Amniotic stem cell (primary cell): Measurements from ENCODE around the gene RNF181.
"Not testable (repeated sequence)": the region's sequence is repeated elsewhere in the genome, so short reads cannot be mapped to it uniquely, and the experiment has no call there.

Experiments
- DNase-seq: peaks from one replicate; lab custom pipeline; 2025; lab: John Stamatoyannopoulos, UW

The RNF181 gene, protein sequence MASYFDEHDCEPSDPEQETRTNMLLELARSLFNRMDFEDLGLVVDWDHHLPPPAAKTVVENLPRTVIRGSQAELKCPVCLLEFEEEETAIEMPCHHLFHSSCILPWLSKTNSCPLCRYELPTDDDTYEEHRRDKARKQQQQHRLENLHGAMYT

DNA sequence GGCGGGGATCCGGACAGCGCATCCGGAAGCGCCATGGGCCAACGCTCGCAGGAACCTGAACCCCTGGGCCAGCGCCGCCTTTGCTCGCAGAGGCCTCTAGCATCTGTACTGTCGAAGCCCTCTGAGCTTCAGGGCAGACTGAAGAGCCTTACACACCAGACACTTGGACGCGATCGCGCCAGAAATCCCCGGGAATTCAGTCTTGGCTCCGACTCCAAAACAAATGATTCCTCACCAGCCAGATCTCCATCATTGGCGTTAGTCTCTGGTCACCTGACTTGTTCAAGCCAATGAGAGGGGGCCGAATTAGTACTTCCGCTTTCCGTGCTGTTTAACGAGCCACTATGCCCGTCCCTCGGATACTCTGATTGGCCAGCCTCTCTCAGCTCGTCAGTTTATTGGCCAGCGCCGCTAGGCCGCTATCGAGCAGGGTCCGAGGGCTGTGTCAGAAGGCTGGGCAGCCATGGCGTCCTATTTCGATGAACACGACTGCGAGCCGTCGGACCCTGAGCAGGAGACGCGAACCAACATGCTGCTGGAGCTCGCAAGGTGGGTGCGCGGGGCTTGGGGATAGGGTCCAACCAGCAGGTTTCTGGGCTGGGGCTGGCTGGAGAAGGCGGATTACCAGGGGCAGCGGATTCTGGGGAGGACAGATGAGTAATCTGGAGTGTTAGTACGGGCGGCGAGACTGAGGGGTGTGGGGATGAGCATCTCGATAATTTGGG is at the start of gene RNF181:
RNF181 (plus strand) TSS at position 445 of the 725 bp plus-strand sequence; CDS start at position 464, 19 bp downstream.
- DNase-seq, result peak; percentile 97

DNA sequence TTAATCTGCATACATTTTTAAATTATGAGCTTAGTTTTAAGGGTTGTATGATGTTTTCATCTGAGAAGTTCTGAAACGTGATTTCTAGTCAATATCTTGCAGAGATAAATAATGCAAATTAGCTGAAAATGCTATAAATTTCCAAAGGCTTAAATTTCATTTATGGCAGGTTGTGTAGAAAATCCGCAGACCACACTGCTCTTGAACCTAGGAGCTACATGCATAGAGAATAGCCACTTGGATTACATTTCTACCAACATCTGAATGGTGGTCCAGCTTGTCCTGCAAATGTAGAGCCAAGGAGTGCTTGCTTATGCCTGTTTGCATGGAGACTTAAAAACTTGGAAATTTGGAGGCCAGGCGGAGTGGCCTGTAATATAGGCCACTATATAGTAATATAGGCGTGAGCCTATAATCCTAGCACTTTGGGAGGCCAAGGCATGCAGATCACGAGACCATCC is 49.7 kb upstream of the RNF181 start:
- no peak for DNase-seq

DNA sequence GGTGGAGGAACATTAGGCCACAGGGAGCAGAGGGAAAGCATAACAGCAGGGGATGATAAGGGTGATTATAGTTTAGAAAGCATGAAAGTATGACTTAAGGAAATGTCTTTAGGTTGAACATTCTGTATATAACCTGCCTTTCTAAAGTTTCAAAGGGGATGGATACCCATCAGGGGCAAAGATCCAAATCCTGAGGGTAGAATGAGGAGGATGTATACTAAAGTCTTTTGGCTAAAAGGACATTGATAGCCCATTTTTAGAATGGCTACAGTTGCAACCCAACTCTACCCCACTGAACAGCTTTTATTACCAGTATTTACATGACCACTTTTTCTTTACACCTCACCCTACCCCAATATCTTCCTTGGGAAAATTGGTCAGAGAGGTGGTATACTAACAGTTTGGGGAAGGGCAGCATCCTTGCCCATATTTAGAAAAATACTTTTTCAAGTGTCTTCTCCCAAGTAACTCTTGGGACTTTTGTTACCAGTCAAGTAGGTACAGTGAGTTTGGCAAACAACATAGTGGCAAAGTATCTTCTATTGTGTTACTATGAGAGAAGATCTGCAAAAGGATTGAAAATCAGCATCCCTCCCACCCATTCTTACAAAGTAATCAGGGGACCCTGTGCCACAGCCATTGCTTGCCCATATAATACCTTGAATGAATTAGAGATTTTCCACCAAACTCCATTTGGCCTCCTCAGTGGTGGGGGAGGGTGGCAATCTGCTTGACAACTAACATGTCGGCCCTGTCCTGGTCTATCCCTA is 48.3 kb upstream of the RNF181 start:
- no peak for DNase-seq

DNA sequence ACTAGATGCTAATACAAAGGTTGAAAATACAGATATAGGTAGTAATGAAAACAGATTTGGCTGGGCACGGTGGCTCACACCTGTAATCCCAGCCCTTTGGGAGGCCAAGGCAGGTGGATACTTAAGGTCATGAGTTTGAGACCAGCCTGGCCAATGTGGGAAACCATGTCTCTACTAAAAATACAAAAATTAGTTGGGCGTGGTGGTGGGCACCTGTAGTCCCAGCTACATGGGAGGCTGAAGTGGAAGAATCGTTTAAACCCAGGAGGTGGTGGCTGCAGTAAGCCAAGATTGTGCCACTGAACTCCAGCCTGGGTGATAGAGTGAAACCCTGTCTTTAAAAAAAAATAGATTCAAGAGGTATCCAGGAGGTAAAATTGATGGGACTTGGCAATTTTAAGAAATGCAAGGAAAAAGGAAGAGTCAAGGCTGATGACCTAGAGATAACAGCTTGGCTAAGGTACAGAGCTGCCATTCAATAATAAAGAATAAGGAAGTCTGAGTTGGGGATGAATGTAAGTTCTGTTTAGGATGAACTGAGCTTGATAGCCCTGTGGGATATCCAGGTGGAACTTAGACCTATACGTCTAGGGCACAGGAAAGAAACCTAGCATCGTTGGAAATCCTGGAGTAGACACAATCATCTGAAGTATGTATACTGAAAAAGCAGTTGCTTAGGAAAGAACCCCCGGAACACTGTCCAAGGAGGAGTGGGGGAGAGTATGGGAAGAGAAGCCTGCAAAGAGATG is 47.5 kb upstream of the RNF181 start:
- no peak for DNase-seq

DNA sequence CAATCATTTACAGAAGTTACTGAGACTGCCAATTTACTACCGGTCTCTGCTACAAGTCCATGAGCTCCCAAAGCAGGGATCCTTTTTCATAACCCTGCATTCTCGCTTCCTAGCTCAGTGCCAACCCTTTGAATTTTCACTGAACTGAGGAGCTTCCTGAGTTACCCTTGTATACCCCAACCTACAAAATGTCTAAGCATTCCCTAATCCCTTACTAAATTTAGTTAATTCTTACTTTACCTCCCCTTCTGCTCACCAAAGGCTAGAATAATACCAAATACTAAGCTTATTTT is 47.0 kb upstream of the RNF181 start:
- DNase-seq, result no peak

DNA sequence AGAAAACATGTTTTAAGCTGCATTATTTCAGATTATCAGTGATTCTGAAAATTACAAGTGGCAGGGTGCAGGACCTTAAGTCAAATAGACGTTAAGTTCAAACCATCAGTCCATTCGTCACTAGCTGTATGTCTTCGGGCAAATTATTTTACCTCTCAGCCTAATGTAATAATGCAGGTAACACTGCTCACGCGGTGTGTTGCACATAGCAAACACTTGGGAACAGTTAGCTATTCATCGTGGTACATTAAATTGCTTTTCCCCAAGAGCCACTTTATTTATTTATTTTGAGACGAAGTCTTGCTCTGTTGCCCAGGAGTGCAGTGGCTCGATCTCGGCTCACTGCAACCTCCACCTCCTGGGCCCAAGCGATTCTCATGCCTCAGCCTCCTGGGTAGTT is 46.5 kb upstream of the RNF181 start:
- no peak for DNase-seq

DNA sequence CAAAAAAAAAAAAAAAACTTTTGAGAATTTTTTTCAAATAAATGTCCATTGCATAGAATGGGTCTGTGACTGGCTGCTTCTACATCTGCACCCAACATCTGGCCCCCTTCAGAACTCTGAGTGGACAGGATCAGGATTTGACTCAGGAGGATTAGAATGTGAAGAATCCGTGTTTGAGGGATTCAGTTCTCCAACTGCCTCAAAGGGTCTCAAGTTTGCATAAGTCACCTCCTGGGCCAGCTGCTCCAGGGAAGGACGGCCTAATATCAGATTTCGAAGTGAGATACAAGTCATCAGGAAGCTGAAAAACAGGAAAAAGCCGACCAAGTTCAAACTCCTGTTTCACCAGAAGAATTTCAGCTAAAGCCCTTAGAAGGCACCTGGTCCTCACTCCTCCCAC is 45.7 kb upstream of the RNF181 start:
- DNase-seq, result peak; percentile 42

DNA sequence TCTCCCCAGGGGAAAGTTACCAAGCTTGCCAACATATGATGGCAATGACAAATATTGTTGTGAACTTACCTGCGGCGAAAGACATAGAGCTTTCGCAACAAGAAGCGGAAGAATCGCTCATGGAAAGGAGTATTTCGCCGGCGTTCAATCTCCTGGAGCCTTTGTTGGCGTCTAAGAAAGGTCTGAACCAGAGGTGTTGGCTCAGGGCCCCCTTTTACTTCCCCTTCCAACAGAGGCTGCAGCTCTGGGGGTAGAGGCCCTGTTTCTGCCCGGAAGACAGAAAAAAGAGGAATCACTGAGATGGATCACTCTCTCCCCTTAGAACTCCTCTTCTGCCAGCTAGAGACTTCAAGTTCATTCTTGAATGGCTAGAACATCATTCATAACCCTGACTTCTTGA is 45.1 kb upstream of the RNF181 start:
- no peak for DNase-seq

DNA sequence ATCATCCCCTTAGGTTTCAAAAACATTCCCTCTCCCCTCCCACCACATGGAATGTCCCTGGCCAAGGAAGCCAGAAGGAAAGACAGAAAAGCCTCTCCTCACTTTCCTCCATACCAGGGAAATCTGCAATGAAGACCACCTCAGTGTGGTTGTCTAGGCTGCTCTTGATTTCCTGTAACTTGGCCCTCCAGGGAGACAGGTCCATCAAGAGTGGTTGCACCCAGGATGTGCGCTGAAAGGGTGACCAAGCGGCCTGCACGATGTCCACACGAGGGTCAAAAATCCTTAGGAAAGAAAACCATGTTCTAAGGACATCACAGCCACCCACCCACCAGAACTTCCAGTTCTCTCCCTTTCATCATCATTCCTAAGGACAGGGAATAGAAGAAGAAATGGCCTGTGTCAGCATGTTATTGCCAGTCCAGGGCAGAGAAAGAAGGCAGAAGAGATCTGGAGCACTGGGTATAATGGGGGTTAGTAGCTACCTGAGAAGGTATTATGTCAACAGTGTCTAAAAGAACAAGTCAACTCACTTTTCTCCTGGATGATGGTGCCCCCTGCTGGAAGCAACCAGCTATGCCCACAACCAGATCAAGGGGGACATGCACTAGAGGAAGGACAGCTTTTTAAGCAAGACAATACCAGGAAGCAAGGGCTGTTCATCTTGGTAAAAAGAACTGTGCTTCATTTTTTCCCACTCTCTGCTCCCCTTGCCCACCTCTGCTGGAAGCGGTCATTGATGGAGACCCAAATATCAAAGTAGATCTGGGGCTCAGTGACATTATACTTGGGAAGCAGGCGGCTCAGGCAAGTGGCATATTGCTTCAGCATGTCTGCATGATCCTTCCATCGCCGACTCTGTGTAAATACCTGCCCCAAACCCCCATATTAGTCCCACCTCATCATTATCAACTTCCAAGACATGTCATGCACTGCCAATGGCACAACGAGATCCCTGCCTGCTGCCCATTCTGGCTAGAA is 43.6 kb upstream of the RNF181 start:
- peak; percentile 42 for DNase-seq

DNA sequence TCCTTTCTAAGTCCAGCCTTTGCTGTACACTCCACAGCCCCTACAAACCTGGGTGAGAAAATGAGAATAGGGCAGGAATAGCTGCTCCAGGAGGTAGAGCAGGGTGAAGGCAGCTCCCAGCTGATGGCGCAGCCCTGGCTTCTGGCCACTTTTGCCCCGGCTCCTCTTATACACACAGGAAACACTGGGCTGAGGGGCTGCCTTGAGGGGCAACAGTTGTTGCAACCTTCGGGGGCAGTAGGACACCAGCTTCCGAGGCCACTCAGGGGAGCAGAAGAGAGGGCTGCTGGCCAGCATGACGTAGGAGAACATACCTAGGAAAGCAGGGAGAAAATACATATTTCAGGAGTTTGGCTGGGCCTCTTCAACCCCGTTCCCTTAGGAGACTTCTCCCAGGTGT is 42.4 kb upstream of the RNF181 start:
- no peak for DNase-seq

DNA sequence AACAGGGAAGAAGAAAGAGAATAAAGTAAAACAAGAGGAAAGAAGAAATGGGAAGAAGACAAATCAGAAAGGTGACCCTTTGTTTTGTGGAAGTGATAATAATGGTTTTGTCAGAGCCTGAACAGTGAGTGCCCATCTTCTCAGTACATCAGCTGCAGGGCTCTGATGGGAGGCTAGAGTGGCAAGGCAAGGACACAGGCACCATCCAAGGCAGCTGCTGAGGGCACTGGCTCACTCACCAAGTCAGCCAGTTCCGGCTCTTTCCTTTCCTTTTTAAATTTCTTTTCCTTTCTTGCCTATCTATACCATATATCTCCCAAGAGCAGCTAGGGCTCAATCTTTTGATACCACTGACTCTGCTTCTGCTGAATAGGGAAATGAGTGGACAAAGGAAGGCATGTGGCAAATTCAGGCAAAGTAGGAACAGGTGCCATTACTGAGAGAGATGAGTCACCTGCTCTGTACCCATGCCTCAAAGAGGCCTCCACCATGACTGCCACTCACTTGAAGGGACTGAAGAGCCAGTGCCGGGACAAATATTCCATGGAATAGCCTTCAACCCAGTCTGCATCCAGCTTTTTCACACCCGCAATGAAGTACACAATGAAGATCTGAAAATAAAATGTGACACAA is 40.4 kb upstream of the RNF181 start:
- DNase-seq, result no peak

DNA sequence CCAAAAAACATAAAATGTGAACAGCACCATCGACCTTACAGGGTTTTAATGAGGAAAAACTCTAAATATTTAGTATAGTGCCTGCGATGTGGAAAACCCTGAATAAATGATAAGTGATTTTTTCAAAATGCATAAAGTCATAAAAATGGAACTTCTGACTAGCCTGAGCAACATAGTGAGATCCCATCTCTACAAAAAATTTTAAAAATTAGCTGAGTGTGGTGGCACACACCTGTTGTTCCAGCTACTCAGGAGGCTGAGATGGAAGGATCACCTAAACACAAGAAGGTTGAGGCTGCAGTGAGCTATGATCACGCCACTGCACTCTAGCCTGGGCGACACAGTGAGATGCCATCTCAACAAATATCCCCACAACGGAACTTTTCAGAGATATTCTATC is 38.4 kb upstream of the RNF181 start:
- DNase-seq, result no peak

DNA sequence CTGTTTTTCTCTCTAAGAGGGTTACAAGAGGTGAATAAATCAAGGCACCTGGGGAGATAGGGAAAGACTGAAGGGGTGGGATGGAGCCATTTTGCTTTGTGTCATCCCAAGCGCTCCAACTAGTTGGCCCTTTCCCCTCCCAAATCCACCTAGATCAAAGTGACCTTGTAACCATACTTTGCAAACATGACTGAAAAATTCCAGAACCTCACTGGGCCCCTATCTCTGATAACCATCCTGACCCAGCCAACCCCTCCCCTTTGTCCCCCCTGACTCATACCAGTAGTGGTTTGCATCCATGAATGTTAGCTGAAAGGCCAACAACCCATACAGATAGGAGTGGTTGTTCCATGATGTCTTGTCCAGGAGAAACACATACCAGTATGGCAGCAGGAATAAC is 37.4 kb upstream of the RNF181 start:
- DNase-seq, result no peak

DNA sequence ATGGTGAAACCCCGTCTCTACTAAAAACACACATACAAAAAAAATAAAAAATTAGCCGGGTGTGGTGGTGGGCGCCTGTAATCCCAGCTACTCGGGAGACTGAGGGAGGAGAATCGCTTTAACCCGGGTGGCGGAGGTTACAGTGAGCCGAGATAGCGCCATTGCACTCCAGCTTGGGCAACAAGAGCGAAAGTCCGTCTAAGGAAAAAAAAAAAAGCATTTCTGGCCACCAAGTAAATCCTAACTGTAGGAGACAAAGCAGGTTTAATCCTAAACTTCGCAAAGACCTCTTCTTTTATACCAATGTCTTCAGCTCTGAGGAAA is 35.2 kb upstream of the RNF181 start:
- DNase-seq, result not testable (repeated sequence)

DNA sequence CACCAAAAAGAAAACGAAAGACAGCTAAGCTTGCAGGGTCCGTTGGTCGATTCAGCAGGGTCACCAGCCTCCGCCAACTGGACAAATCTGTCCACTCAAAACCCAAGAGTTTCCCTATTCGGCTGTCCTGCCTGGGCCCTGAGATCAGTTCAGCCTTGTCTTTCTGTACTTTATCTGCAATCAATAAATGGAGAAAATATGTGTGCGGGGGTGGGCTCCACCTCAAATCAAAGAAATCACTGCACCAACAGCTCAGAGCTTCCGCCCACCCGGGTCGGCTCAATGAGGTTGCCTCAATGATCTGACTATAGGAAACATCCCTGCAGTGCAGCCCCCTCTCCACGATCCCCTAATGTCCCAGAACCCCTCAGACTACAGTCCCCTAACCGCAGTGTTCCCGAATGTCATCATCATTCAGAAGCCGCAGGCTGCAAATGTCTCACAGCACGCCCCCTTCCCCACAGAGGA is 34.7 kb upstream of the RNF181 start:
- no peak for DNase-seq

DNA sequence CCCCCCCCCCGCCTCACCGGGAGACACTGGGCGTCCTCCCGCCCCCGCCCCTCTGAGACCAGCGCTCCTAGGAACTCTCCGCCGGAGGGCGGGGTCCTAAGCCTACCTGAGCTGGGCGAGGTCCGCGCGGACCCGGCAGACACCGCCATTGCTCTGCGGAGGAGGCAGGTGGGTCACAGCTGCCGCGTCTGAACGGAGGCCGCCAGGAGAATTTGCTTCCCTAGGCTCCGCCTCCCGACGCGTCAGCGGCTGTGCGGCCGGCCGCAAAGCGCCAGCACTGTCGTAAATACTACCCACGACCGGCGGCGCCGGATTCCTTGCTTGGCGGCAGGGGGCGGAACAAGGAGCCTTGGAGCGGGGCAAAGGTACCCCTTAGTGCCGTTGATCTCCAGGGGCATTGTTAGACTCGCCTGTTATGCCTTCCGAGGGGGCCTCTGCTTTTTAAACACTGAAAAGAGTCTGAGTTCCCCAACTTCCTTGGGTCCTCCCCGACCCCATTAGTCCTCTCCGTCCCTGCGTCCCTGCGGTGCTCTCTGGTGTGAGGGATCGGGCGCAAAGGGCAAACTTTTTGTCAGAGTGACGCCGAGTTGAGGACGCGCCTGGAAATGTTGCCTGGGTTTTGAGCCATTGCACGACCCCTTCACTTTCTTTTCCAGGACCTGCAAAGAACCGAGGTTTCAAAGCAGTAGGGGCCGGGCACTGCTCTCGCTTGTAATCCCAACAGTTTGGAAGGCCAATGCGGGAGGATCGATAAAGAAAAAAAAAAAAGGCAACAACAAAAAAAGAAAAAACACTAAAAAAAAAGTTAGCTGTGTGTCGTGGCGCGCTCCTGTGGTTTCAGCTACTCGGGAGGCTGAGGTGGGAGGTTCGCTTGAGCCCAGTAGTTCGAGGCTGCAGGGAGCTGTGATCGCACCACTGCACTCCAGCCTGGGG is 34.0 kb upstream of the RNF181 start, which contains the start of gene GGCX:
GGCX (minus strand) TSS at position 214 of the 933 bp plus-strand sequence; CDS start at position 149, 65 bp downstream.
- DNase-seq, result peak; percentile 87

DNA sequence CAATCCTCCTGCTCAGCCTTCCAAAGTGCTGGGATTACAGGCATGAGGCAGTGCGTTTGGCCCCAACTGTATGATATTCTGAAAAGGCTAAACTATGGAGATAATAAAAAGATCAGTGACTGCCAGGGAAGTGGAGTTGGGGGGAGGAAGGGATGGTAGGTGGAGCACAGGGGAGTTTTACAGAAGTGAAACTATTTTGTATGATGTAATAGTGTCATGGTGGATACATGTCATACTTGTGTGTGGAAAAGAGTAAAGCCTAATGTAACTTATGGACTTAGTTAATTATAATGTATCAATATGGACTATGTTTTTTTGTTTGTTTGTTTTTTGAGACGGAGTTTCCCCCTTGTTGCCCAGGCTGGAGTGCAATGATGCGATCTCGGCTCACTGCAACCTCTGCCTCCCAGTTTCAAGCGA is 31.4 kb upstream of the RNF181 start:
- DNase-seq, result no peak

DNA sequence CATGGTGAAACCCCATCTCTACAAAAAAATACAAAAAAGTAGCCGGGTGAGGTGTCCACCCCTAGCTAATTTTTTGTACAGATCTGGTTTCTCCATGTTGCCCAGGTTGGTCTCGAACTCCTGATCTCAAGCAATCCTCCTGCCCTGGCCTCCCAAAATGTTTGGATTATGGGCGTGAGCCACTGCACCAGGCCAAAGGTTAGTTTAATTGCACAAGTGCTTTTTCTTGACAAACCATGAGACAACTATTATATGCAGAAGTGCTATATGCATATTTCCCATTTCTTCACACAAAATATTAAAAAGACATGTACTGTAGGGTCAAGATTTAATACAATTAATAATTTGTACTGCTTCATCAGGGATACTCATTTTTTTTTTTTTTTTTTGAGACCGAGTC is 29.3 kb upstream of the RNF181 start:
- no peak for DNase-seq

DNA sequence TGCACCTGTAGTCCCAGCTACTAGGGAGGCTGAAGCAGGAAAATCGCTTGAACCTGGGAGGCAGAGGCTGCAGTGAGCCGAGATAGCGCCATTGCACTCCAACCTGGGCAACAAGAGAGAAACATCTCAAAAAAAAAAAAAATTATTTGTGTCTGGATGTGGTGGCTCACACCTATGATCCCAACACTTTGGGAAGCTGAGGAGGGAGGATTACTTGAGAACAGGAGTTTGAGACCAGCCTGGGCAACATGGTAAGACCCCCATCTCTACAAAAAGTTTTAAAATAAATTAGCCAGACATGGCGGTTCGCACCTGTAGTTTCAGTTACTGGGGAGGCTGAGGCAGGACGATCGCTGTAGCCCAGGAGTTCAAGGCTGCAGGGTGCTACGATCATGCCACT is 19.8 kb upstream of the RNF181 start:
- DNase-seq, result no peak

DNA sequence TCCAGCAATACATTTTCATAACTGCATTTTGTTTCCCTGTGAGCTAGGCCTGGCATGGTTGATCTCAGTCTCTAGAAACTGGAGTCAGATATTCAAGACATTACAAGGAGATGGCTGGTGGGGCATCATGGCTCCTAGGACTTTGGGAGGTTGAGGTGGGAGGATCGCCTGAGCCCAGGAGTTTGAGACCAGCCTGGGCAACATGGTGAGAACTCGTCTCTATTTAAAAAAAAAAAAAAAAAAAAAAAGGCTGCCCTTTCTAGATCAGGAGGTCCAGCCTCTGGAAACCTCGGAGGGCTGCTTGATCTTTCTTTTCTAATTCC is 18.5 kb upstream of the RNF181 start:
- no peak for DNase-seq
